HG03108 (cell line): ENCODE results near the gene SMYD4.
"Not testable (repeated sequence)": the region's sequence is repeated elsewhere in the genome, so short reads cannot be mapped to it uniquely, and the experiment has no call there.

Experiments used
- ATAC-seq: cut with Tn5 transposase; IDR thresholded peaks from one replicate; pipeline ENCODE4 v1.9.1; 2021; ENCODE audit warnings: moderate library complexity; ENCODE audit not compliant: unreplicated experiment

The SMYD4 gene

DNA sequence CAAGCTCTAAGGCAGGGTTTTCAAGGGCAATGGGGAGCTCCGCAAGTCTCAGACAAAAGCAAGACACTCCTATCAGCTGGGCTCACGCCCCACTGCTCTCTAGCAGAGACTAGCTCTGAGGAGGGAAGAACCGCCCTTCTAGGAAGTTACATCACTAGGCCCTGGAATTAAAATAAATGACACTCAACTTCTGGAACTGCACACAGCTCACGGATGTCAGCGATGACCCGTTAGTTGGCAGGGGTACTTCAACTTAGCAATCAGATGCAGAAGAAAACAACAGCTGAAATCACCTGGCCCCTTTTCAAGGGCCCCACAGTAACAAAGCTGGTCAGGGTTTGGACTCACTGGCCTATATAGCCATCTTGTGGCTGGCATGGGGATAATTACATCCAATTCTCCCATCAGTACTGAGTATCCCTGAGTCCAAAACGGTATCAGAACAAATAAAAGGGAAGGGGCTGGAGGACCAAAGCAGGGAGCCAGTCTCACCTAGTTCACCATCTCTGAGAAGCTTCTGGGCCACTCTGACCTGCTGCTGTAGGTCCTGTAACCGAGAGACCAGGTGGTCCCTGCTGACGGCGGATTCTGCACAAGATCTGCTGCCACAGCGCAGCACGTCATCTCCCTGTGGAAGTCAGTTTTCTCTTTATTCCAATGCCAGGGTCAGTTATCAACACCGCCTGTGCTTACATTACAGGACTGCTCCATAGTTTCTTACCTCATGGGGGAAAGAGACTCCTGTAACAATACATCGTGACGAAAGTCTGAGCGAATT, 45.7 kb downstream of the SMYD4 start:
- ATAC-seq: no peak

DNA sequence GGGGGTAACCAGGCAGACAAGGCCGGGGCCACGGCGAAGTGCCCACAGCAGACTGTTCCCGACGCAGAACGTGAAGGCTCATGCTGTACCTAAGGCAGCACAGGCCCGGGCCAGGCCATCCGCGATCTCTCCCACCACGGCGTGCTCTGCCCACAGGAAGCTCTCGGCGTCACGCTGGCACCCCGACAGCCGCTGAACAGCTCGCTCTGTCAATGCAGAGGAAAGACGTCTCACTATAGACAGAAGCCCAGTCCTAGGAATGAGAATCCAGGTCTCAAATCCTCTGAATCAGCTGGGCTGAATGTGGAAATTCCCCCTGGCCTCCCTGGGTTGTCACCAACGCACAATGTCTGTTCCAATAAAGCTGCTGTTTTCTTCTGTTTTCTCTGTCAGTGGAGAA, 46.4 kb downstream of the SMYD4 start:
- ATAC-seq: no peak

GRCh38 chr17:1782171-1782567, 47.5 kb downstream of the SMYD4 start:
- ATAC-seq: no peak

- no peak for ATAC-seq
Observed at GRCh38 chr17:1779571-1780131, 50.1 kb downstream of the SMYD4 start.

GRCh38 chr17:1776857-1777256, 52.8 kb downstream of the SMYD4 start:
- ATAC-seq: no peak

- ATAC-seq: no peak
Observed at GRCh38 chr17:1776328-1776727, 53.4 kb downstream of the SMYD4 start.

- no peak for ATAC-seq
Observed at GRCh38 chr17:1774390-1775176, 55.1 kb downstream of the SMYD4 start.

DNA sequence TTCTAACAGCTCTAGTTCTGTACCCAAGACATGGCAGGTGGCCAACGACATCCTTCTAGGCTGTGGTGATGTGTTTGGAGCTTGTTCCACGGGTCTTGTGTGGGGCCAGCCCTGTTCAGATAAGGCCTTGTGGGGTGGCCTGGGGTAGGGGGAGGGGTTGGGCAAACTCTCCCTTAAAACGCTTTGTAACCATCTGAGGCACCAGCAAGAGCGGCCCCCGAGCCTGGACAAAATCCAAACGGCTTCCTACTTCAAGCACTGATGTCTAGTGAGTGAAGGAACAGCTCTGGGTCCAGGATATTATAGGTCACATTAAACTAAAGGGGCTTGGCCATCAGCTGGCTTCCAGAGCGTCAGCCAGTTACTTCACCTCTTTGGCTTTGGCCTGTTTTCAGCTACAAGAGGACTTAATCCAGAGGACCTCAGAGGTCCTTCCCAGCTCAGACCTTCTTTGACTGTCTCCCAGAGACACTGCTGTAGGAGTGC, 56.0 kb downstream of the SMYD4 start:
- ATAC-seq: no peak

DNA sequence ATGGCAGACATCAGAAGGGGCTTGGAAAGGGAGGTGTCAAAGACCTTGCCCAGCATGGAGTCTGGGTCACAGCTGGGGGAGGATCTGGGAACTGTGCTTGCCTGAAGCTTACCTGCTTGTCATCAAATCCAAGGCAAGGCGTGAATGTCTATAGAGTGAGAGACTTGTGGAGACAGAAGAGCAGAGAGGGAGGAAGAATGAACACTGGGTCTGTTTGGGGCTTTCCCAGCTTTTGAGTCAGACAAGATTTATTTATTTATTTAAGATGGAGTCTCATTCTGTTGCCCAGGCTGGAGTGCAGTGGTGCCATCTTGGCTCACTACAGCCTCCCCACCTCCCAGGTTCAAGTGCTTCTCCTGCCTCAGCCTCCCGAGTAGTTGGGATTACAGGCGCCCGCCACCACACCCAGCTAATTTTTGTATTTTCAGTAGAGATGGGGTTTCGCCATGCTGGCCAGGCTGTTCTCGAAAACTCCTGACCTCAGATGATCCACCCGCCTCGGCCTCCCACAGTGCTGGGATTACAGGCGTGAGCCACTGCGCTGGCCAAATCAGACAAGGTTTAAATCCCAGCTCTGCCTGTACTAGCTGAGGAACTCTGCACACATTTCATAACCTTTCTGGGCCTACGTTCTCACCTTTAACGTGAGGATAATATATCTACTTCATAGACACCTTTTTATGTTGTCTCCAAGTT, 56.6 kb downstream of the SMYD4 start:
- ATAC-seq: not testable (repeated sequence)

DNA sequence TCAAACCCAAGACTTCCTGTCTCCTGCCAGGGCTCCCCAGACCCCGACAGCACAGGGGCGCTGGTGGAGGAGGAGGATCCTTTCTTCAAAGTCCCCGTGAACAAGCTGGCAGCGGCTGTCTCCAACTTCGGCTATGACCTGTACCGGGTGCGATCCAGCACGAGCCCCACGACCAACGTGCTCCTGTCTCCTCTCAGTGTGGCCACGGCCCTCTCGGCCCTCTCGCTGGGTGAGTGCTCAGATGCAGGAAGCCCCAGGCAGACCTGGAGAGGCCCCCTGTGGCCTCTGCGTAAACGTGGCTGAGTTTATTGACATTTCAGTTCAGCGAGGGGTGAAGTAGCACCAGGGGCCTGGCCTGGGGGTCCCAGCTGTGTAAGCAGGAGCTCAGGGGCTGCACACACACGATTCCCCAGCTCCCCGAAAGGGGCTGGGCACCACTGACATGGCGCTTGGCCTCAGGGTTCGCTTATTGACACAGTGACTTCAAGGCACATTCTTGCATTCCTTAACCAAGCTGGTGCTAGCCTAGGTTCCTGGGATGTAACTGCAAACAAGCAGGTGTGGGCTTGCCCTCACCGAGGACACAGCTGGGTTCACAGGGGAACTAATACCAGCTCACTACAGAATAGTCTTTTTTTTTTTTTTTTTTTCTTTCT, 59.8 kb downstream of the SMYD4 start:
- no peak for ATAC-seq

GRCh38 chr17:1767358-1767757, 62.3 kb downstream of the SMYD4 start:
- ATAC-seq: no peak

DNA sequence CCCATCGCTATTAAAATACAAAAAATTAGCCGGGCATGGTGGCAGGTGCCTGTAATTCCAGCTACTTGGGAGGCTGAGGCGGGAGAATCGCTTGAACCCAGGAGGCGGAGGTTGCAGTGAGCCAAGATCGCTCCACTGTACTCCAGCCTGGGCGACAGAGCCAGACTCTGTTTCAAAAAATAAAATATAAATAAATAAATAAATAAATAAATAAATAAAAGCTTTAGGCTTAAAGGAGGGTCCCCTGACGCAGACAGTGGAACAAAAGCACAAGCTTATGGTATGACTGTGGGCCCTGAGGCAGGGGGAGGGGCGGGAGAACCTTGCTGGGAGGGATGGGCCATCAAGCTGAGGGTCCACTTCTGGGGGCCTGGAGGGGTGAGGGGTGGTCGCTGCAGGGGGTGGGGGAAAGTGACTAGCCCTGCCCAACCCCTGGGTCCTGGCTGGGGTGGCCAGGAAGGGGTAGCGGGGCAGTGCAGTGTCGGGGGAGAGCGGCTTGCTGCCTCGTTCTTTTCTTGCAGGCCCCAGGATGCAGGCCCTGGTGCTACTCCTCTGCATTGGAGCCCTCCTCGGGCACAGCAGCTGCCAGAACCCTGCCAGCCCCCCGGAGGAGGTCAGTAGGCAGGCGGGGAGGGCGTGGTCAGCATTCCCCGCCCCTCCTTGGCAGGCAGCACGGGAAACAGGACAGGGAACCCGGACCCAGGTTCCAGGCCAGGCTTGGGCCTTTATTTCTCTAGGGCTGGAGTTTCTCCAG, 63.1 kb downstream of the SMYD4 start:
- ATAC-seq: no peak

- no peak for ATAC-seq
Observed at GRCh38 chr17:1765576-1765975, 64.1 kb downstream of the SMYD4 start.

GRCh38 chr17:1764705-1765104, 65.0 kb downstream of the SMYD4 start:
- ATAC-seq: not testable (repeated sequence)

GRCh38 chr17:1764284-1764683, 65.4 kb downstream of the SMYD4 start:
- ATAC-seq: no peak

DNA sequence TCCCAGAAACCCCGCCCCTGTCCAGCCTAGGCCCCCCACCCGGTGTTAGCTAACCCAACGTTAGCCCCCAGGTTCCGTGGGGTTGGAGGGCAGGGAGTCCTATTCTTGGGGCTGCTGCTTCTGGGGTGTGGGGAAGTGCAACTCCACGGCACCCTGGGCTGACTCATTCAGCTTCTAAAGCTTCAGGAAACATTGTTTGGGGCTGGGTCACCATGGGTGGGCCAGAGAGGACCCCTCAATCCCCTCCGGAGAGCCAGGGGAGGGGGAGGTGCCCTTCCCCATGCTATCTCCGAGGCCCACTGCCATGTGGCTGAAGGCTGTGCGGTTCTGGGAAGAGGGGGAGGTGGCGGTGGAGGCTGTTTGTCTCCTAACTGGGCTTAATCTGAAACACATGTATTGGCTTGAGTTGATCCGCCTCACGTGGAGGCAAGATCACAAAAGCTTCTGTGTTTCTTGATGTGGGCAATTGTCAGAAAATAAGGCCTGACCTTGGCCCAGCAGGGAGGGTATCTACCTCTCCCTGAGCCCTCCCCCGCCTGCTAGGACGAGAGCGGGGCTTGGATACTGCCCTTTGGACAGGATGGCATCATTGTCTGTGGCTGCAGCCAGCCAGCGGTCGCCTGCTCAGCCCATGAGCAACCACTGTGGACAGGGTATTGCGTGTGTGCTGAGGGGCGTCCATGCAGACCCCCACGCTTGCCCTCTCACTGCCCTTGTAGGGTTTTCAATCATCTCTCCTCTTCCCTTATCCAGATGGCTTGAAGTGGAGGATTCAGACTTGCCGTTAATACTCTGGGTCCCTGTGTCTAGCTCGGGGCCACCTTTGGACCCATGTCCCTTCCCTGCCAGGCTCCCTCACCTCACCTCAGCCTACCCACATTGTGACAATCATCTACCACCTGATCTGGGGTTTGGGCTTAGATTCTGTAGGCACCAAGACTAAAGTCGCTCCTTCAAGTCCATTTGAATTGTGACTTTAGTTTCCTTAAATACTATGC, 66.5 kb downstream of the SMYD4 start:
- ATAC-seq: no peak

DNA sequence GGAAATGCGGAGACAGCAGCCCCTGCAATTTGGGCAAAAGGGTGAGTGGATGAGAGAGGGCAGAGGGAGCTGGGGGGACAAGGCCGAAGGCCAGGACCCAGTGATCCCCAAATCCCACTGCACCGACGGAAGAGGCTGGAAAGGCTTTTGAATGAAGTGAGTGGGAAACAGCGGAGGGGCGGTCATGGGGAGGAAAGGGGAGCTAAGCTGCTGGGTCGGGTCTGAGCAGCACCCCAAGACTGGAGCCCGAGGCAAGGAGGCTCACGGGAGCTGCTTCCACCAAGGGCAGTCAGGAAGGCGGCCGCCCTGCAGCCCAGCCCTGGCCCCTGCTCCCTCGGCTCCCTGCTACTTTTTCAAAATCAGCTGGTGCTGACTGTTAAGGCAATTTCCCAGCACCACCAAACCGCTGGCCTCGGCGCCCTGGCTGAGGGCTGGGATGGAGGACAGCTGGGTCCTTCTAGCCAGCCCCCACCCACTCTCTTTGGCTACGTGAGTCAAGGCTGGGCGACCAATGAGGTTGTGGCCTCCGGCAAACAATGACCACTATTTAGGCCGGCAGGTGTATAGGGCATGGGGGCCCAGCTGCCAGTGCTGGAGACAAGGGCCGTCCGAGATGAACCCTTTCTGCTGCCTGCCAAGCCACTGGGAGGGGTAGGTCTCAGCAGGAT, 67.3 kb downstream of the SMYD4 start:
- ATAC-seq: no peak

DNA sequence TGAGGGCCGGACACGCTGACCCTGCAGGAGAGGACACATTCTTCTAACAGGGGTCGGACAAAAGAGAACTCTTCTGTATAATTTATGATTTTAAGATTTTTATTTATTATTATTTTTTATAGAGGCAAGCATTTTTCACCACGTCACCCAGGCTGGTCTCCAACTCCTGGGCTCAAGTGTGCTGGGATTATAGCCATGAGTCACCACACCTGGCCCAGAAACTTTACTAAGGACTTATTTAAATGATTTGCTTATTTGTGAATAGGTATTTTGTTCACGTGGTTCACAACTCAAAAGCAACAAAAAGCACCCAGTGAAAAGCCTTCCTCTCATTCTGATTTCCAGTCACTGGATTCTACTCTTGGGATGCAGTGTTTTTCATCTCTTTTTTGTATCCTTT, 70.2 kb downstream of the SMYD4 start:
- ATAC-seq: no peak
